C4-2B (cell line): ENCODE data around the gene SLITRK2.

Source experiments
- H3K27ac ChIP-seq: fragments of 450-650 bp; 2 replicates; pipeline ENCODE4 v1.5.1; 2017
- ZFX ChIP-seq: fragments of 450-650 bp; IDR thresholded peaks from 2 replicates; pipeline ENCODE4 v1.6.1; 2017
- TF ChIP-seq, protein P1 (sequence below): fragments of 450-650 bp; conservative IDR thresholded peaks from 2 replicates; pipeline ENCODE4 v1.5.1; 2017; ENCODE audit warnings: mild to moderate bottlenecking

The SLITRK2 gene

DNA sequence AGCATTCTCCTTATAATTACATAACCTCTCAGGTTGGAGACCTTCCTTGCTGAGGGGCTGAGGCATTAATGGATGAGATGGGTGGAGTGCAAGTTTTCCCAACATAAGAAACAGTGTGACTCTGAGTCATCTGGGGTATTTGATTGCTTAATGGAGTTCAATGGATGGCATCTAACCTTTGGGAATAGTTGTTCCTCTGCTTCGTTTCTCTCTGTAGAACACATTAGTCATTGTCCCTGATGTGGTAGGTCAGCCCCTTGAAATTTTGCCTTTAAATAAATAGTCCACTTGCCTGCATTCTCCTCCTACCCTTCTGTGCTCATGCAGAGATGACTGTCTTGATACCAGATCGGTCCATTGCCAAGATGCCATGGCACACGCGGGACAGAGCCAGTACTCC is 38.6 kb downstream of the SLITRK2 start:
- no peak for TF ChIP-seq ZFX
- TF ChIP-seq, protein P1, sequence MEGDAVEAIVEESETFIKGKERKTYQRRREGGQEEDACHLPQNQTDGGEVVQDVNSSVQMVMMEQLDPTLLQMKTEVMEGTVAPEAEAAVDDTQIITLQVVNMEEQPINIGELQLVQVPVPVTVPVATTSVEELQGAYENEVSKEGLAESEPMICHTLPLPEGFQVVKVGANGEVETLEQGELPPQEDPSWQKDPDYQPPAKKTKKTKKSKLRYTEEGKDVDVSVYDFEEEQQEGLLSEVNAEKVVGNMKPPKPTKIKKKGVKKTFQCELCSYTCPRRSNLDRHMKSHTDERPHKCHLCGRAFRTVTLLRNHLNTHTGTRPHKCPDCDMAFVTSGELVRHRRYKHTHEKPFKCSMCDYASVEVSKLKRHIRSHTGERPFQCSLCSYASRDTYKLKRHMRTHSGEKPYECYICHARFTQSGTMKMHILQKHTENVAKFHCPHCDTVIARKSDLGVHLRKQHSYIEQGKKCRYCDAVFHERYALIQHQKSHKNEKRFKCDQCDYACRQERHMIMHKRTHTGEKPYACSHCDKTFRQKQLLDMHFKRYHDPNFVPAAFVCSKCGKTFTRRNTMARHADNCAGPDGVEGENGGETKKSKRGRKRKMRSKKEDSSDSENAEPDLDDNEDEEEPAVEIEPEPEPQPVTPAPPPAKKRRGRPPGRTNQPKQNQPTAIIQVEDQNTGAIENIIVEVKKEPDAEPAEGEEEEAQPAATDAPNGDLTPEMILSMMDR: no peak
- no peak overlapping the region for H3K27ac ChIP-seq

DNA sequence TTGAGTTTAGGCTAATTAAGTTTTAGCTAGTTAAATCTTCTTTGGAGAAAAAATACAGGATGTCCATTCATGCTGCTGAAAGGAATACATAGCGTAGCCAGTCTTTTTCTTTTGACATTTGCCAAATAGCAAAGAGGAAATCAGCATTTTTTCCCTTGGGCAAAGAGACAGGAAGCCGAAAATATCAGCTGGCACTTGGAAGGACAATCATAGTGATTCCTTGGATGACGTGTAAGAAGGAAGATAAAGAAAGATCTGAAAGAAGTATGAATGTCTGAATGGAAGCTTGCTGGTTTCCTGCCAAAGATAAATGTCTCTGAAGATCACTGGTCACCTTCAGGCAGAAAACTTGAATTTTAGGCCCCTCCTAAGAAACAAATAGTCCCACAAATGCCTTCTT is 44.2 kb downstream of the SLITRK2 start:
- TF ChIP-seq, protein P1: no peak
- TF ChIP-seq ZFX: no peak
- H3K27ac ChIP-seq: no peak overlapping the region

DNA sequence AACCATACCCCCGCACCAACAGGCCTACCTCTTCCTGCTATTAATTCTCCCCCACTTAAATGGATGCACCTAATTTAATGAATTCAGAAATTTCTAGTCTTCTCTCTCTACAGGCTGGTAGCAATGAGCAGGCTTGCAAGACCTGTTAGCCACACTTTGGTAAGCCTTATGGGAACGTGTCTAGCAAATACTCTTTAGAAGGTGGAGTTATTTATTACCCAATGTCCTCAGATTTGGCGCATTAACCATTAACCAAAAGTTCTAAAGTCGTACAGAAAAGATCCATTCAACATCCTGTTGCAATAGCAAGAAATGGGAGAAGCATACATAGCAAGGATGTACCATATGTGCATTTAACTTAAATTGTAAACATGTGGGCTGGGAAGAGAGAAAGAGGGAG is 47.5 kb downstream of the SLITRK2 start:
- no peak overlapping the region for H3K27ac ChIP-seq
- TF ChIP-seq, protein P1: no peak
- TF ChIP-seq ZFX: no peak
